Measurements from ENCODE around the gene SOX18. TPM values are rescaled to one million over a fixed set of nuclear protein-coding genes. Genes with fewer than 3 reads are reported as not detected.

SOX18 gene
- total and polyA plus RNA-seq, 2 of the 4 experiments (the other 2 are of a cell fraction): not detected

DNA sequence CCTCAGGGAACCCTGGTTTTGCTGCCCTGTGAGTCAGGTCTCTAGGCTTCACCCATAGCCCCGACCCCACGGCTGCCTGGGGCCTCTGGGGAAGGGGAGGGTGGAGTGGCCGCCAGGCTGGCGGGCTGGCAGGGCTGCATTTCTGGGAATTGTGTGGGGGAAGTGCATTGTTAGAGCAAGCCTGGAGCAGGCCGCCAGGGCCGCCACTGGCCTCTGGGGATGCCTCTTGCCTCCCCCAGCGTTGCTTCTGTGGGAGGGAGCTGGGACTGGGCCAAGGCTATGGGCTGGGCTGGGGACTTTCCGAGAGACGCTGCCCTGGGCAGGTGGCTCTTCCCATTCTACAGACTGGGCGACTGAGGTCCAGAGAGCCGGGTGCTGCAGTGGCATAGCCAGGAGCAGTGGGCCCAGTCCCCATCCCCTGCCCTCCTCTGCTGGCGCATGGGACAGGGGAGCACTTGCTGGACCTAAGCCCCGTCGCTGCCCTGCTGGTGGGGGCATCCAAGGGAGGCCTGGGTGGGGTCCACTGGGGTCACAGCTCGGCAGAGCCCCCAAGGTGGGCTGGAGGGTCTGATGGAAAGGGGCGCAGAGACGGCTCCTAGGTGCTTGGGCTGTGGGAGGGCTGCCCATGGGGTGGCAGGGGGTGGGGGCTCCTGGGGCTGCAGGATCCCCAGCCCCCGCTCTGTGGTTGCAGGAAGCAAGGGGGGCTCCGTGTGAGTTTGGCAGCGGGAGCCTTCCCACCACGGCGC, 6.6 kb upstream of the SOX18 start (continued):
- TF ChIP-seq, protein P1, sequence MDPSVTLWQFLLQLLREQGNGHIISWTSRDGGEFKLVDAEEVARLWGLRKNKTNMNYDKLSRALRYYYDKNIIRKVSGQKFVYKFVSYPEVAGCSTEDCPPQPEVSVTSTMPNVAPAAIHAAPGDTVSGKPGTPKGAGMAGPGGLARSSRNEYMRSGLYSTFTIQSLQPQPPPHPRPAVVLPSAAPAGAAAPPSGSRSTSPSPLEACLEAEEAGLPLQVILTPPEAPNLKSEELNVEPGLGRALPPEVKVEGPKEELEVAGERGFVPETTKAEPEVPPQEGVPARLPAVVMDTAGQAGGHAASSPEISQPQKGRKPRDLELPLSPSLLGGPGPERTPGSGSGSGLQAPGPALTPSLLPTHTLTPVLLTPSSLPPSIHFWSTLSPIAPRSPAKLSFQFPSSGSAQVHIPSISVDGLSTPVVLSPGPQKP (IDR thresholded peaks at IDR 0.05; ENCODE audit: borderline replicate concordance, low read depth, low read length): no peak

DNA sequence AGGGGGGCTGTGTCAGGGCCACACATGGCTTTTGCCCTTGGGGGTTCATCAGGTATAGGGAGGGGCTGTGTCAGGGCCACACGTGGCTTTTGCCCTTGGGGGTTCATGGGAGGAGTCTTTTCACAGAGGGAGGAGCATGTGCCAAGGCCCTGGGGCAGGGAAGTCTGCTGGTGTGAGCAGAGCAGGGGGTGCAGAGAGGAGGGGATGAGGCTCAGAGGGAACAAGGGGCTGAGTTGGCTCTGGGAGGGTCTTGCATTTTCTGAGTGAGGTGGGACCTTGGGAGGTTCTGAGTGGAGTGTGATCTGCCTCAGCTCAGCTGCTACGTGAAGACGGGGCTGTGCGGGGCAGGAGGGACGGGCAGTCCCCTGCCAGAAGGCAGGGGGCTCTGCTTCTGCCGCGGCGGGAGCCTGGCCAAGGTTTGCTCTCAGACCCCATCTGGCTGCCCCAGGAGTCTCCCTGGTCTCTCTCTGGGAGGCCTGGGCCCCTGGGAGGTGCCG, 6.0 kb upstream of the SOX18 start:
- CTCF ChIA-PET: interaction anchor here (0.7 kb wide), 1 partner anchor 98 kb away, joined by 3 read pairs; no protein-coding TSS in a partner anchor
- WGBS, 2 experiments (ENCODE audit: extremely low coverage in 2 of 2, insufficient read length in 1 of 2): 80% methylated on average over 1 of the region's 9 CpGs; no CpG with 5 or more reads in 1 of the 2 experiments

More for the DNA sequence above, 6.0 kb upstream of the SOX18 start:
- POLR2A ChIA-PET (ENCODE audit: unreplicated experiment): no interaction called here
- no peak overlapping the region for H3K14ac ChIP-seq (replicated peaks; ENCODE audit: low read depth, low read length)
- no peak overlapping the region for H3K4me2 ChIP-seq (ENCODE audit: low read depth, low read length)
- H3K79me1 ChIP-seq (ENCODE audit: low read depth in 1 of 2, low read length in 2 of 2): no peaks in the 10 kb centered on the region
- no peak overlapping the region for H4K8ac ChIP-seq (ENCODE audit: low read depth in 2 of 2, low read length in 2 of 2)
- TF ChIP-seq, protein P2, sequence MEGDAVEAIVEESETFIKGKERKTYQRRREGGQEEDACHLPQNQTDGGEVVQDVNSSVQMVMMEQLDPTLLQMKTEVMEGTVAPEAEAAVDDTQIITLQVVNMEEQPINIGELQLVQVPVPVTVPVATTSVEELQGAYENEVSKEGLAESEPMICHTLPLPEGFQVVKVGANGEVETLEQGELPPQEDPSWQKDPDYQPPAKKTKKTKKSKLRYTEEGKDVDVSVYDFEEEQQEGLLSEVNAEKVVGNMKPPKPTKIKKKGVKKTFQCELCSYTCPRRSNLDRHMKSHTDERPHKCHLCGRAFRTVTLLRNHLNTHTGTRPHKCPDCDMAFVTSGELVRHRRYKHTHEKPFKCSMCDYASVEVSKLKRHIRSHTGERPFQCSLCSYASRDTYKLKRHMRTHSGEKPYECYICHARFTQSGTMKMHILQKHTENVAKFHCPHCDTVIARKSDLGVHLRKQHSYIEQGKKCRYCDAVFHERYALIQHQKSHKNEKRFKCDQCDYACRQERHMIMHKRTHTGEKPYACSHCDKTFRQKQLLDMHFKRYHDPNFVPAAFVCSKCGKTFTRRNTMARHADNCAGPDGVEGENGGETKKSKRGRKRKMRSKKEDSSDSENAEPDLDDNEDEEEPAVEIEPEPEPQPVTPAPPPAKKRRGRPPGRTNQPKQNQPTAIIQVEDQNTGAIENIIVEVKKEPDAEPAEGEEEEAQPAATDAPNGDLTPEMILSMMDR (conservative IDR thresholded peaks at IDR 0.05; ENCODE audit: low read depth, low read length): no peak
- TF ChIP-seq, protein P3, sequence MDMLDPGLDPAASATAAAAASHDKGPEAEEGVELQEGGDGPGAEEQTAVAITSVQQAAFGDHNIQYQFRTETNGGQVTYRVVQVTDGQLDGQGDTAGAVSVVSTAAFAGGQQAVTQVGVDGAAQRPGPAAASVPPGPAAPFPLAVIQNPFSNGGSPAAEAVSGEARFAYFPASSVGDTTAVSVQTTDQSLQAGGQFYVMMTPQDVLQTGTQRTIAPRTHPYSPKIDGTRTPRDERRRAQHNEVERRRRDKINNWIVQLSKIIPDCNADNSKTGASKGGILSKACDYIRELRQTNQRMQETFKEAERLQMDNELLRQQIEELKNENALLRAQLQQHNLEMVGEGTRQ (IDR thresholded peaks at IDR 0.05; ENCODE audit: low read depth, low read length): no peak
- no peak for TF ChIP-seq CHD1 (IDR thresholded peaks at IDR 0.05; ENCODE audit: low read depth, low read length)
- no peak for TF ChIP-seq NFE2L2 (IDR thresholded peaks at IDR 0.05; ENCODE audit: low read depth, low read length)
- TF ChIP-seq MAZ (IDR thresholded peaks at IDR 0.05; ENCODE audit: borderline replicate concordance, low read depth, low read length): no peak
- no peak for TF ChIP-seq MXI1 (IDR thresholded peaks at IDR 0.05; ENCODE audit: borderline replicate concordance, low read depth, low read length)
- no peak for TF ChIP-seq RAD21 (IDR thresholded peaks at IDR 0.05; ENCODE audit: low read length)
- no peak for TF ChIP-seq FOS (IDR thresholded peaks at IDR 0.05; ENCODE audit: low read depth, low read length)
- TF ChIP-seq CEBPB (IDR thresholded peaks at IDR 0.05; ENCODE audit: low read depth, low read length): no peak
- TF ChIP-seq BHLHE40 (IDR thresholded peaks at IDR 0.05; ENCODE audit: low read depth, low read length): no peak
- TF ChIP-seq MAFK (IDR thresholded peaks at IDR 0.05; ENCODE audit: low read depth, low read length): no peak
- no peaks in the 10 kb centered on the region for H3K36me3 ChIP-seq (ENCODE audit: control insufficient read depth, insufficient read depth, low read length)
- no peak overlapping the region for H3K4ac ChIP-seq (ENCODE audit: low read depth, low read length)
- H3K56ac ChIP-seq (ENCODE audit: extremely low read depth, insufficient read depth, low read length): no peak overlapping the region
- peaks cover 20% of the 10 kb centered on the region; the same call in 1 of the 2 replicates for H3K27me3 ChIP-seq (ENCODE audit: control insufficient read depth, insufficient read depth, low read length)
- H2BK20ac ChIP-seq (ENCODE audit: low read depth, low read length): no peak overlapping the region
- no peaks in the 10 kb centered on the region for H3K9me1 ChIP-seq (ENCODE audit: insufficient read depth, low read length)
- H4K91ac ChIP-seq (ENCODE audit: insufficient read depth, low read depth, low read length): no peak overlapping the region
- no peak overlapping the region for H4K5ac ChIP-seq (ENCODE audit: low read depth, low read length)
- DNase-seq (no peak), ATAC-seq (ENCODE audit: low read depth) (no peak)
- no peak overlapping the region for H3K4me3 ChIP-seq (ENCODE audit: insufficient read depth, low read depth, low read length)
- H2AK5ac ChIP-seq (ENCODE audit: low read depth, low read length): peak overlapping the region; percentile 16; the same call in 1 of the 2 replicates
- no TSS peak for BruUV-seq (replicated peaks)
- H3K4me1 ChIP-seq (ENCODE audit: control insufficient read depth, insufficient read depth, low read length): peaks cover 5% of the 10 kb centered on the region
- no peaks in the 10 kb centered on the region for H3K9me3 ChIP-seq (ENCODE audit: control insufficient read depth, insufficient read depth, low read length)
- no peak overlapping the region for H3K9ac ChIP-seq (ENCODE audit: low read depth, low read length)
- dilution Hi-C loops (cut with HindIII; ENCODE audit: low sequenced_read_pairs, unreplicated experiment) (no loop called here), in situ Hi-C loops (cut with MboI; ENCODE audit: low sequenced_read_pairs) (no loop called here), intact Hi-C loops (cut with micrococcal nuclease) (loop anchor here (5.0 kb wide), 1 partner anchor 518 kb away; the partner anchor contains the start of gene PTK6)
- H2BK5ac ChIP-seq (ENCODE audit: low read depth, low read length, poor library complexity, severe bottlenecking): no peak overlapping the region
- H3K27ac ChIP-seq (ENCODE audit: insufficient read depth, low read length): no peak overlapping the region
- H4K20me1 ChIP-seq (ENCODE audit: insufficient read depth, low read length): no peaks in the 10 kb centered on the region
- no peak overlapping the region for H2BK15ac ChIP-seq (ENCODE audit: low read depth, low read length)
- H3K23ac ChIP-seq (ENCODE audit: low read depth, low read length): no peak overlapping the region
- no peak overlapping the region for H2BK120ac ChIP-seq (ENCODE audit: low read depth, low read length)
- H2AK9ac ChIP-seq (replicated peaks; ENCODE audit: low read depth, low read length, poor library complexity): no peak overlapping the region
- no peak overlapping the region for H2AFZ ChIP-seq (replicated peaks; ENCODE audit: low read length, poor library complexity)
- no peak overlapping the region for H3K18ac ChIP-seq (ENCODE audit: low read depth, low read length)
